IMR-90 (cell line): ENCODE results near the gene OGG1.

Experiments used
- BHLHE40 ChIP-seq: fragments of 150-350 bp; IDR thresholded peaks from 2 replicates; pipeline ENCODE4 v1.6.1; 2016; ENCODE audit warnings: mild to moderate bottlenecking, low read depth, low read length
- CEBPB ChIP-seq: IDR thresholded peaks from 2 replicates; pipeline ENCODE4 v1.6.1; 2012; ENCODE audit warnings: low read depth, low read length, improper control_type of control experiment
- CTCF ChIP-seq: conservative IDR thresholded peaks from 2 replicates; pipeline ENCODE4 v1.5.1; 2012; ENCODE audit warnings: mild to moderate bottlenecking, low read depth, low read length, improper control_type of control experiment
- FOS ChIP-seq: fragments of 150-350 bp; IDR thresholded peaks from 2 replicates; pipeline ENCODE4 v1.6.1; 2016; ENCODE audit warnings: low read depth, low read length
- MAFK ChIP-seq: IDR thresholded peaks from 2 replicates; pipeline ENCODE4 v1.6.1; 2012; ENCODE audit warnings: low read depth, low read length, improper control_type of control experiment
- MAZ ChIP-seq: IDR thresholded peaks from 2 replicates; pipeline ENCODE4 v1.6.1; 2012; ENCODE audit warnings: low read depth, mild to moderate bottlenecking, low read length, improper control_type of control experiment, moderate library complexity, borderline replicate concordance
- MXI1 ChIP-seq: IDR thresholded peaks from 2 replicates; pipeline ENCODE4 v1.6.1; 2012; ENCODE audit warnings: low read depth, mild to moderate bottlenecking, low read length, moderate library complexity, borderline replicate concordance
- NFE2L2 ChIP-seq: fragments of 150-350 bp; IDR thresholded peaks from 2 replicates; pipeline ENCODE4 v1.6.1; 2016; ENCODE audit warnings: low read depth, mild to moderate bottlenecking, low read length
- POLR2A ChIP-seq: IDR thresholded peaks from 2 replicates; pipeline ENCODE4 v1.6.1; 2012; ENCODE audit warnings: mild to moderate bottlenecking, low read depth, low read length
- RAD21 ChIP-seq: IDR thresholded peaks from 2 replicates; pipeline ENCODE4 v1.6.1; 2012; ENCODE audit warnings: low read length, improper control_type of control experiment
- RCOR1 ChIP-seq: IDR thresholded peaks from 2 replicates; pipeline ENCODE4 v1.6.1; 2012; ENCODE audit warnings: mild to moderate bottlenecking, low read length, improper control_type of control experiment; ENCODE audit not compliant: insufficient replicate concordance
- RFX5 ChIP-seq: IDR thresholded peaks from 2 replicates; pipeline ENCODE4 v1.8.0; 2012; ENCODE audit warnings: low read depth, mild to moderate bottlenecking, low read length, moderate library complexity
- SMC3 ChIP-seq: fragments of 150-350 bp; IDR thresholded peaks from 2 replicates; pipeline ENCODE4 v1.6.1; 2016; ENCODE audit warnings: low read depth, mild to moderate bottlenecking, antibody characterized with exemption, low read length, moderate library complexity
- USF2 ChIP-seq: fragments of 150-350 bp; IDR thresholded peaks from 2 replicates; pipeline ENCODE4 v1.6.1; 2017; ENCODE audit warnings: mild to moderate bottlenecking, antibody characterized with exemption, low read length, low read depth

GRCh38 chr3:9749645-9750555 is at the start of gene OGG1:
- TF ChIP-seq CTCF: no peak
- TF ChIP-seq SMC3: no peak
- TF ChIP-seq BHLHE40: no peak; the same call in 1 of the 2 replicates
- no peak for TF ChIP-seq RCOR1
- peak; percentile 27; the same call in 1 of the 2 replicates for TF ChIP-seq POLR2A
- TF ChIP-seq RFX5: no peak
- TF ChIP-seq CEBPB: no peak
- TF ChIP-seq NFE2L2: no peak
- no peak for TF ChIP-seq USF2
- no peak for TF ChIP-seq MAFK
- no peak for TF ChIP-seq MAZ
- no peak for TF ChIP-seq FOS
- peak; percentile 79 for TF ChIP-seq MXI1
- TF ChIP-seq RAD21: no peak
